ENCODE results near the gene HEBP2. TPM values are rescaled to one million over a fixed set of nuclear protein-coding genes. Genes with fewer than 3 reads are reported as not detected.

Gene HEBP2
- total RNA-seq, 1 donor from 2014 or later: 42.5 TPM

DNA sequence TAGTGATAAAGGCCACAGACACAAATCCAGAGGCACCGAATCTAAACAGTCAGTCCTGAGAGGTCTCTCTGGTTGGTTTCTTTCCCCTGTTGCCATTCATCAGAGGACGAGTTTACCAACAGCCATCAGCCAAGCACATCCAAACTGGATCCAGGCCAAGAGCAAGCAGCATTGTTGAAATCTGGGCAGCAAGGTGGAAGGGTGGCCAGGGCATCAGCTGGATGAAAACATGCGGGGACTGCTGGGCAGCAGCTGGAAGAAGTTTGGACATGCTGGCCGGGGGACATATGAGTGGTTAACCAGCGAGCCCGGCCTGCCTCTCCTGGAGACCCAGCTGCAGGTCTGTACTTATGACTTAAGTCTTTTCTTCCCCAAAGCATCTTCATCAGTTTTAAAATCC lies 26.2 kb upstream of the HEBP2 start, which contains the start of gene SMIM28:
Gene SMIM28 (plus strand): TSS at position 62 of the 400 bp plus-strand sequence. CDS start 168 bp downstream, at position 230.
- Mint-ChIP-seq H3K27me3 (ENCODE audit: low read depth) (no peaks in the 10 kb centered on the region), H3K4me1 (ENCODE audit: low read depth) (no peaks in the 10 kb centered on the region), H3K9me3 (ENCODE audit: low read depth) (no peaks in the 10 kb centered on the region), H3K36me3 (ENCODE audit: low read depth) (no peaks in the 10 kb centered on the region), H3K27ac (ENCODE audit: unreplicated experiment) (no peak within 1 kb of the TSS), H3K4me3 (ENCODE audit: unreplicated experiment) (no peak within 1 kb of the TSS)
- TF ChIP-seq CTCF (IDR thresholded peaks at IDR 0.05): no peak
- no peak for DNase-seq (ENCODE audit: low spot score)

DNA sequence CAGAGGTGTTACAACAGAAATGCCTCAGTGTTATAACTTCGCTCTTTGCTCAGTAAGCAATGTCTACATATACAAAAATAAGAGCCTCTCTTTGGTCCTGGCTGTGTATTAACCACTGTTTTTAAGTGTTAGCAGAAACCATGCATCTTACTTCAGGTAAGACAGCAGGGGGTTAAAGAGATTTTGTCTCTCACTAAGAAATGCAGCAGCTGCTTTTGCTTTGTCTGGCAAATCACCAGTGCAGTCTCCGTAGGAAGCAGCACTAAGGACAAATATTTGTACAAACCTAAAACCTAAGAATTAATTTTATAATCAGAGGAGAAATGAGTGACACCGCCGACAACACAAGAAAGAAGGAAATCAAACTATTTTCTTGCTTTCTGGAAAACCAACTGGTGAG lies 25.6 kb upstream of the HEBP2 start:
- H3K27me3 Mint-ChIP-seq (ENCODE audit: low read depth): no peaks in the 10 kb centered on the region
- H3K4me1 Mint-ChIP-seq (ENCODE audit: low read depth): no peaks in the 10 kb centered on the region
- TF ChIP-seq CTCF (IDR thresholded peaks at IDR 0.05): no peak
- H3K36me3 Mint-ChIP-seq (ENCODE audit: low read depth): no peaks in the 10 kb centered on the region
- H3K9me3 Mint-ChIP-seq (ENCODE audit: low read depth): no peaks in the 10 kb centered on the region
- H3K4me3 Mint-ChIP-seq (ENCODE audit: unreplicated experiment): no peak overlapping the region
- no peak overlapping the region for H3K27ac Mint-ChIP-seq (ENCODE audit: unreplicated experiment)
- DNase-seq (ENCODE audit: low spot score): no peak

DNA sequence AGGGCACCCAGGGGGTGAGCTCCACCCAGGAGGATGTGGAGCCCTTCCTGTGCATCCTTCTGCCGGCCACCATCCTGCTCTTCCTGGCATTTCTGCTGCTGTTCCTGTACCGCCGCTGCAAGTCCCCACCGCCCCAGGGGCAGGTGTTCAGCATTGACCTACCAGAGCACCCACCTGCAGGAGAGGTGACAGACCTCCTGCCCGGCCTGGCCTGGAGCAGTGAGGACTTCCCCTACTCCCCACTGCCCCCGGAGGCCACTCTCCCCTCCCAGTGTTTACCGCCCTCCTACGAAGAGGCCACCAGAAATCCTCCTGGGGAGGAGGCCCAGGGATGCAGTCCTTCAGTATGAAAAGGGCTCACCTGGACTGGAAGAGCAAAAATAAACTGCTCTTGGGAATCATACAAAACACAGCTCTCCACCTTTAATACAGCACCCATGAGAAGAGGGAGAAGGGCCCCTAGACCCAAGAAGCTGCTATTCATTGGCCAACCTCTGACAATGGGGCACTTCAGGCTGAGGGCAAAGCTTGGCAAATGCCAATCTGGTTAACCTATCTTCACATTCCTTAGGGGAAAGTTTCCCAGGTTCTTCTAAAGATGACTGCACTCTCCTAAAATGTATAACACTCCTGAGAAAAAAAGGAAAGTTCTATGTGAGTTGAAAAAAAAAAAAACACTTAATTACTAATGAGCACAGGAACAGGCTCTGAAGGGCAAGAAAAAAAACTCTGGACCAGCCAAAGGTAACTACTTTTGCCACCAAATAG lies 21.3 kb upstream of the HEBP2 start:
- H3K4me3 Mint-ChIP-seq (ENCODE audit: unreplicated experiment): no peak overlapping the region
- H3K4me1 Mint-ChIP-seq (ENCODE audit: low read depth): no peaks in the 10 kb centered on the region
- H3K9me3 Mint-ChIP-seq (ENCODE audit: low read depth): no peaks in the 10 kb centered on the region
- no peaks in the 10 kb centered on the region for H3K27me3 Mint-ChIP-seq (ENCODE audit: low read depth)
- no peak overlapping the region for H3K27ac Mint-ChIP-seq (ENCODE audit: unreplicated experiment)
- no peak for DNase-seq (ENCODE audit: low spot score)
- TF ChIP-seq CTCF (IDR thresholded peaks at IDR 0.05): no peak
- no peaks in the 10 kb centered on the region for H3K36me3 Mint-ChIP-seq (ENCODE audit: low read depth)

- Mint-ChIP-seq H3K4me1 (ENCODE audit: low read depth) (no peaks in the 10 kb centered on the region), H3K27me3 (ENCODE audit: low read depth) (peaks cover 3% of the 10 kb centered on the region), H3K27ac (ENCODE audit: unreplicated experiment) (no peak overlapping the region), H3K4me3 (ENCODE audit: unreplicated experiment) (no peak overlapping the region), H3K9me3 (ENCODE audit: low read depth) (no peaks in the 10 kb centered on the region), H3K36me3 (ENCODE audit: low read depth) (no peaks in the 10 kb centered on the region)
- no peak for TF ChIP-seq CTCF (IDR thresholded peaks at IDR 0.05)
- no peak for DNase-seq (ENCODE audit: low spot score)
Measured at GRCh38 chr6:138383776-138384175, 20.2 kb upstream of the HEBP2 start.

GRCh38 chr6:138386897-138387296 lies 17.1 kb upstream of the HEBP2 start:
- Mint-ChIP-seq H3K27ac (ENCODE audit: unreplicated experiment) (no peak overlapping the region), H3K9me3 (ENCODE audit: low read depth) (no peaks in the 10 kb centered on the region), H3K36me3 (ENCODE audit: low read depth) (no peaks in the 10 kb centered on the region), H3K4me3 (ENCODE audit: unreplicated experiment) (no peak overlapping the region), H3K27me3 (ENCODE audit: low read depth) (peaks cover 6% of the 10 kb centered on the region), H3K4me1 (ENCODE audit: low read depth) (no peaks in the 10 kb centered on the region)
- no peak for TF ChIP-seq CTCF (IDR thresholded peaks at IDR 0.05)
- no peak for DNase-seq (ENCODE audit: low spot score)

Data from chondrocyte (in vitro differentiated cells).